Stimulated activated CD4-positive, alpha-beta T cell treated with anti-CD3 and anti-CD28 coated beads, Interleukin-2, amount 100 ng/mL, for 4 hours (primary cell): ENCODE data around the gene MMP10.
"Not testable (repeated sequence)": the region's sequence is repeated elsewhere in the genome, so short reads cannot be mapped to it uniquely, and the experiment has no call there.

Experiments
- DNase-seq: peaks from one replicate; pipeline ENCODE4 v3.0.0-alpha.2; 2020; ENCODE audit warnings: low read depth

The MMP10 gene

DNA sequence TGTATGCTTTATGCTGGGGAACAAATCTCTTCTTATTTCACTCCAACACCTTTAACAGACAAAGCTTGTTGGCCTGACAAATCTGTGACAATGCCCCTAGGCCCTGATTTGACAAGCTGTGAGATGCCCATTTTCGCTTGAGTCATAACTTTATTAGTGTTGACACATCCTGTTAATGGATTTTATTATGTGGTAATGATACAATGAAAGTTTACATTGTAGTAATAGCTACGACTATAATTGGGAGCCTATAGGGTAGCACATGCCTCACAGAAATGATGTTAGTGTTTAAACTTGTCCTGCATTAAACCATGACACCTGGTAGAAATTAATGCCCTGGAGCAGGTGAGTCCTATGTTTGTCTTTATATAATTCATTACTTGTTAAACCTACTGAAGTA lies 3.3 kb upstream of the MMP10 start:
- DNase-seq = no peak

DNA sequence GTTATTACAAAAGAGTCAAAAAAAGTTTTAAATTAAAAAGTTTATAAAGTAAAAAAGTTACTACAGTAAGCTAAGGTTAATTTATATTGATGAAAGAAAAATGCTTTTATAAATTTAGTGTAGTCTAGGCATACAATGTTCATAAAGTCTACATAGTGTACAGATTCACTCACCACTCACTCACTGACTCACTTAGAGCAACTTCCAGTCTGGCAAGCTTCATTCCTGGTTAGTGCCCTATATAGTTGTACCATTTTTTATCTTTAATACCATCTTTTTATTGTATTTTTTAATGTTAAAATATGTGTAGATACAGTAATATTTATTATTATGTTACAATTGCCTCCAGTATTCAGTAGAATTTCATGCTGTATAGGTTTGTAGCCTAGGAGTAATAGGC lies 2.6 kb upstream of the MMP10 start:
- DNase-seq = no peak

DNA sequence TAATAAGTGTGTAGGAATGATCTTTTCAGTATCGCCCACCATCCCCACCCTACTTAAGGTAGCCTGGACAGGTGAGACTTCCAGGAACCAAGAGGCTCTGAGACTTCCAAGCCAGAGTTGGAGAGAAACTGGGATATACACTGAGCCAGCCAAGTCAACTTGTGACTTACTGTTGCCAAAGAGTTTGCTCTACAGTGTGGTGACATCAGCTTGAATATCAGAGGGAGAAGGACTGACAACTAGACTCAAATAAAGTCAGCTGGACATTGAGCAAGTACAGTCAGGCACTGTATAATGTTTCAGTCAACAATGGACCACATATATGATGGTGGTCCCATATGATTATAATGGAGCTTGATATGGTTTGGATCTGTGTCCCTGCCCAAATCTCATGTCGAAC lies 1.2 kb upstream of the MMP10 start:
- no peak for DNase-seq

DNA sequence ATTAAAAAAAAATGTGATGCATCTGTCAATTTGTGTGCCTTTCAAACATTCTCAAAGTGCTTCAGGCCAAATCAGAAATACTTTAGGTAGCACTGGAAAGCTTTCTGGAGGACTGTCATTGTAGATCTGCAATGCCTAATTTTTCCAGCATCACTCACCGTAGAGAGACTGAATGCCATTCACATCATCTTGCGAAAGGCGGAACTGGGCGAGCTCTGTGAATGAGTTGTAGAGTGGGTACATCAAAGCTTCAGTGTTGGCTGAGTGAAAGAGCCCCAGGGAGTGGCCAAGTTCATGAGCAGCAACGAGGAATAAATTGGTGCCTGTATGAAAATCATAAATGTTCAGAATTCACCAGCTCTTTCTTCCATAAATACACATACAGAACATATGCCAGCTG lies 4.0 kb downstream of the MMP10 start:
- DNase-seq = no peak

DNA sequence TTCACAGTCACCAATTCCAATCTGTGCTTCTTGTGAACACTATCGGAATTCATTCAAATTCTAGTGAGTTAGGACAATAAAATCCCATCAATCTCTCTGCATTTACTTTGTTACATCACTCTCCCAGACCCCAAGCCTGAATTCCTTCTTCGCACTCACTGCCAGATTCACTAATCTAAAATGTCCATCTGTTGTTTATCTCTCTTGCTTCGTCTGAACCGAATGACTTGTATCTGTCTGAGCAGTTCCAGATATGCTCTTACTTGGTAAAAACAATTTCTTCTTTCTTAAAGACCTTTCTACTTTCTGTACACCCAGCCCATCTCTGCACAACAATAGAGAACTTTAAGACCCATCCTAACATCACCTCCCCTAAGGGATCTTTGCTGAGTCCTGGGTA lies 7.0 kb downstream of the MMP10 start:
- DNase-seq = no peak

DNA sequence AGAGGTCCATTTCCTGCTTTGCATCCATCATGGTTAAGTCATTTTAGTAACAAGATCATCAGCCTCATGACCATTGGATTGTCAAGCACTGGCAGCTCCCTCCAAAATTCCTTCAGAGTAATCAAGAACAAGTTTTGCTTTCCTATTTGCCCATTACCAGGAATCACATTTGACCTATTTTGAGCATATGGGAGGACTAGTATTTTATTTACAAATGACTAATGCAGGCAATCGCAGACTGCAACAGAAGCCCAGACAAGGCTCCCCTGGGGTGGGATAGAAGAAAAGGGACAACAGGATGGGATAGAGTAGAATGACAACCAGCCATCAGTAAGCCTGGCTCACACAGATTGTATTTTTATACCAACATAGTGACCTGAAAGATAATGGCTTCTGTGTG lies 9.1 kb downstream of the MMP10 start:
- no peak for DNase-seq

DNA sequence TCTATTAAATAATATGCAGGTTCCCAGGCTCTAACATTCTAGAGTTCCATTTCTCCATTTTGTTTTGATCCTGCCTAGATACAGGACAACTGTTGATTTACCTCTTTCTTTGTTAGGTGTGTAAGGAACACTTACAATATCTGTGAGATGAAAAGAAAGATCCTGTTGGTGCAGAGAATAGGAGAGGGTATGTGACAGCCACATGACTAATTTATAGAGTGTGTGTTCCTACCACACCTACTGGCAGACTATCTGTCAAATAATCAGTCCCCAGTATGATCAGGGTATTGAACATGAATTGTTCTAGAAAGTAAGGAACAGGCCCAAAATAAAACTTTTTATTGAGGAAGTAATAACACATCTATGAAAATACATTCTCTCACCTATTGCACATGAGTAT lies 10.2 kb downstream of the MMP10 start:
- DNase-seq = no peak

DNA sequence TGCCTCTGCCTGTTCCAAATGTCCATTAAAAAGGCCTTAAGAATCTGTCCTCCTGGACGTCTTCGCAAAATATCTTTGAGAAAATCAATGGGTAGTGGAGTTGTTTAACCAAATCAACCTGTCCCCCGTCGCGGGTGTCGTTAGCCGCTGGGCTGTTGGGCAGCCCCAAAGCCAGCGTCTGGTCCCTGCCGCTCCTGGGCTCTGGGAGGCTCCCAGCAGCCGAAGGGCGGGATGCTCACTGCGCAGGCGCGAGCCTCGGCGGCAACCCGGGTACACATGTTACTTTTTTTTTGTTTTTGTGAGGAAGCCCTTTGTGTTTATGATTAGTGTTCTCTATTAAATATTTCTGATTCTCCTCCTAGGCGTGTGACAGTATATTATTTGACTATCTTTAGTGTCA lies 12.6 kb downstream of the MMP10 start:
- no peak for DNase-seq

DNA sequence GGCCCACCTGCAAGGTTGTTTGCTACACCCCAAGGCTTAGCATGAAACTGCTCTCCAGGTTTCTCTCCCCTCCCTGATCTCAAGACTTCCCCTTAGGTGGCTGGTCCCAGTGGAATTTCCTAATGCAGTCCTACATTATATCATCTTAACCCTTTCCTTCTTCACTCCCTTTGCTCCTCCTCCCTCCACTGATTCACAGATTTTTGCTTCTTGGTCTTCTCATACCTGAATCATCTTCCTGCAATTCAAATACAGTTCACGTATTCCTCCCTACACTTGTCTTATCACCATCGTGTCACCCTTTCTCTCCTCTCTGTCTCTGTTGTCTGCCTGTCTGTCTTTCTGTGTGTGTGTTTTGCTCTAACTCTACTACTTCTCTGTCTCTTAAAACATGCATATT lies 17.0 kb downstream of the MMP10 start:
- no peak for DNase-seq

DNA sequence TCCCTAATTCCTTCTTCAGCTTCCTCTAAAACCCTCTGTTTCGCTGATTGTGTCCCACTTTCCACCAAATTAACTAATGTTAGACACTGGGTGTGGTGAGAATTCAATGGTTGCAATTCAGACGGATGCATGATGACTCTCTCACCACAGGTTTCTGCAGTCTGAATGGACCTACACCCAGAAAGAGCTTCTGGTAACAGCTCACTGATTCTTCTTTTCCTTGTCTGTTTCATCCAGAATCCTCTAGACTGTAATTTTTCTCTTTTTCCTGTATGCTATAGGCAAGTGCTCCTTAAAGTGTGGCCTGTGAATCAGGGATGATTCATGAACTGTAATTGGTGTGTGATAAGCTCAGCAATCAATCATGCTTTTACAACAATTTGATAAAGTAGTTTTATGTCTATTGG lies 18.1 kb downstream of the MMP10 start:
- no peak for DNase-seq

DNA sequence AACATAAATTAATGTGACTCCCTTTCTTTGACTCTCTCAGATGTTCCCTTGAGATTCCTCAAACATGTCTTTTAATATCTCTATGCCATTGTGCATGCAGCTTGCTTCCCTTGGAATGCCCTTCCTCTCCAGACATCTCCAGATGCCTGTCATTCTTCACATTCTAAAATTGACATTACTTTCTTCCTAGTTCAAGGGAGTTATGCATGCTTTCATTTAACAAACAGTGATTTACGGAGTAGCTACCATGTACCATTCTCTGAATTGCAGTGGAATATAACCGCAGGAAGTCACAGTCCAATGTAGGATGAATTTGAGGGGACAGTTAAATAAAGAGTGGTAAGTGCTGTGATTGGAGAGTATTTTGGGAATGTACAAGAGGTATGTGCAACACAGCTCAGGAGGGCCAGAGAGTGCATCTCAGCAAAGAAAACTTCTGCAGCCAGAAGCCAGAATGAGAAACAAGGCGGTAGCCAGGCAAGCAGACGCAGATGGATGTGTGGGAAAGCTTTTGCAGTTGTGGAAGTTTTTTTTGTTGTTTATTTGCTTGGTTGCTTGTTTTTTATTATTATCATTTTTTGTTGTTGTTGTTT lies 18.7 kb downstream of the MMP10 start:
- no peak for DNase-seq

DNA sequence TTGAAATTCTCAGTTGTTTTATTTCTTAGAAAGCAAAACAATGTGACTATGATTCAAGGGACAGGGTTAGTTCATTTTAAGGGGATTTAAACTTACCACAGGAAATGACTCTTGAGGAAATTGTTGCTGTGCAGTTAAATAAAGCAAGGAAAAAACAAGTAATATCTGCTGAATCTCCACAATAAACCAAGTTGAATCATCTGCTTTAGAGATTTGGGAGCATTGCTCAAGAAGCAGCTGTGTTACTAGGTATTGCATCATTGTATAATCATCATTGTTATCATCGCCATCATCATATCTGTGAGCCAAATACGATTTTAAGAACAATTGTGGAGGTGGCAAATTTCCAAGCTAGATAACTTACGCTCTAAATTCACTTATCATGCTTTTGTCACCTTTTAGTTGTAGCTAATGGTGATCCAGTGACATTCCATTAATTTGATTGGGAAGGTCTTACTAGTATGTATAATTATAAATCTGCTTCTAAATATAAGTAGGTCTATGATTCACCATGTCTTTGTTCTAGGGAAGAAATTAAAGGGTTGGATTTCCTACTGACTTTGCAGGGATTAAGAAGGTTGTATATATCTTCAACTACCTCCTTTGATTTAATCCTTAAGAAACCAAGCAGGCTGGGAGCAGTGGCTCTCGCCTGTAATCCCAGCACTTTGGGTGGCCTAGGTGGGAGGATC lies 19.9 kb downstream of the MMP10 start:
- no peak for DNase-seq

DNA sequence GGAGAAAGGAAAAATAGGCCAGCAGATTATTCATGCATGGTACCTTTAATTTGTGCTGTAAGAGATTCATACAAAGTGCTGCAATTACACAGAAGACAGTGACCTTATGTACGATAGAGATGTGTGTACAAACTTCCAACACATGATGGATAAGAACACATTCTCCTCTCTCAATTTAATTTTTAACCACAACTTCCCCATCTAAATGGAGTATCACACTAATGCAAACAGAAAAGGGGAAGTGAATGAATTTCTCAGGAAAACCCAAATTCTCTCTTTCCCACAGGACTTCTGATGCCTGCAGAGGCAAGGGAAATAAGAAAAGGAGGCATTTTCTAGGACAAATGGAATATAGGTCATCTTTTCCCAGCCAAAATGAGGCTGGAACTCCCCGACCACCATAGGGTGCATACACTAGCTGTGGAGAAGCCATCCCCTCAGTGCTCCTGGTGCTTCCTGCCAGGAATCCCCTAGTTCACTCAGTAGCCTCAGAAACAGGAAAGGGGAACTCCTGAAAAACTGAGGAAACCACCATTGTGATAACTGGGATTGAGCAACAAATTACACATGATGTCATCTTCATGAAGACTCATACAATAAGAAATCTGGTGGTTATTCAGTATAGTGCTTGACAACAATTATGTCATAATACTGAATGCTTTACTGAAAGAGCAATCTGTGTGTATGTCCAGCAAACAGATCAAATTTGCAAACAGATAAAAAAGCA lies 22.4 kb downstream of the MMP10 start:
- DNase-seq = no peak

DNA sequence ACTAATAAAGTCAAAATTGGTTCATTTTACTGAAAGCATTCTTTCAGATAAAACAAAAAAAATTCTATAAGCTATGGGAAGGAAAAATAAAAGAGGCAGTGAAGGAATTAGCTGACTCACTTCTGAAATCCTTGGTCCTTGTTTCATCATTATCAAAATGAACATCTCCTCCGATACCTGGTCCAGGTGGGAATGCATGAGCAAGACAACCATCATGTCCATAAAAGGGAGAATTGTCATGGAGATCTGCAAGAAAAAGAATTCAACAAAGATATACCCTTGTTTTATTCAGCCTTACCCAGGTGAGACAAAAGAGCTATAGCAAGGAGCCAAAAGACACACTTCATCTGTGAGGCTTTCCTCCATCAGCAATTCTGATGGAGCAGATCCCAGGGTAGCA lies 27.2 kb downstream of the MMP10 start:
- no peak for DNase-seq

DNA sequence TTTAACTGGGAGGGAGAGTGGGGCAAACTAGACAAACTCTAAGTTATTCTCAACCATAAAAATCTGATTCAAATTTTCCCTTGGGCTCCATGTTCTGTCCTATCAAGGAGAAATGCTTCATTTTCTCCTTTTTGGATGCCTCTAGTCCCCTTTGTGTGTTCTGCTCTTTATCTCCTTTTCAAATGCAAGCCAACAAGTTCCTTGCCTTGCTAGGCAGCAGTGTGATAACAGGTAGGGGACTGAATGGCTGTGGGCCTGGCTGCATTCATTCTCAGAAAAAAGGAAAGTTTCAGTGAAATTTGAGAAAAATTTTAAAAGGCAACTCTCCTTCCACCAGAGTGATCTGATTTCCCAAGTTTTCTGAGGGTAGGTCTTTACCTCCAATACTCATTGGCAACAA lies 28.8 kb downstream of the MMP10 start:
- no peak for DNase-seq

DNA sequence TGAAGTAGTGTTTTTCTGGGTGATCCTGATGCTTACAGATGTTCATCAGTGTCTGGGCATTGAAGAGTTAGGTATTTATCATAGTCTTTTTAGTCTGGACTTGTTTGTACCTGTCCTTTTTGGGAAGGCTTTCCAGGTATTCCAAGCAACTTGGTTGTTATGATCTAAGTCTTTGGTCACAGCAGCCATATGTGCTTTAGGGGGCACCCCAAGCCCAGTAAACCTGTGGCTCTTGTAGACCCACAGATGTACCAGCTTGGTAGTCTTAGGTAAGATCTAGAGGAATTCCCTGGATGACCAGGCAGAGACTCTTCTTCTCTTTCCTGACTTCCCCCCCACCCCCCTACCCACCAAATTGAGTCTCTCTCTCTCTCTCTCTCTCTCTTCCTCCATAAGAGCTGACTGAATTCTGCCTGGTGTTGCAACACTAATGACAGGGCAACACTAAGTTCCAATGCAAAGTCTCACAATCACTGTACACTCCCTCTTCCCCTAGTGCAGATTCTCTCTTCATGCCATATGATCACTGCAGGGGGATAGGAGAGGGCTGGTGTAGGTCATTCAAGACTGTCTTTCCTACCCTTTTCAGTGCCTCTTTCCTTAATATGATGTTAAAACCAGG lies 31.2 kb downstream of the MMP10 start:
- DNase-seq = no peak

DNA sequence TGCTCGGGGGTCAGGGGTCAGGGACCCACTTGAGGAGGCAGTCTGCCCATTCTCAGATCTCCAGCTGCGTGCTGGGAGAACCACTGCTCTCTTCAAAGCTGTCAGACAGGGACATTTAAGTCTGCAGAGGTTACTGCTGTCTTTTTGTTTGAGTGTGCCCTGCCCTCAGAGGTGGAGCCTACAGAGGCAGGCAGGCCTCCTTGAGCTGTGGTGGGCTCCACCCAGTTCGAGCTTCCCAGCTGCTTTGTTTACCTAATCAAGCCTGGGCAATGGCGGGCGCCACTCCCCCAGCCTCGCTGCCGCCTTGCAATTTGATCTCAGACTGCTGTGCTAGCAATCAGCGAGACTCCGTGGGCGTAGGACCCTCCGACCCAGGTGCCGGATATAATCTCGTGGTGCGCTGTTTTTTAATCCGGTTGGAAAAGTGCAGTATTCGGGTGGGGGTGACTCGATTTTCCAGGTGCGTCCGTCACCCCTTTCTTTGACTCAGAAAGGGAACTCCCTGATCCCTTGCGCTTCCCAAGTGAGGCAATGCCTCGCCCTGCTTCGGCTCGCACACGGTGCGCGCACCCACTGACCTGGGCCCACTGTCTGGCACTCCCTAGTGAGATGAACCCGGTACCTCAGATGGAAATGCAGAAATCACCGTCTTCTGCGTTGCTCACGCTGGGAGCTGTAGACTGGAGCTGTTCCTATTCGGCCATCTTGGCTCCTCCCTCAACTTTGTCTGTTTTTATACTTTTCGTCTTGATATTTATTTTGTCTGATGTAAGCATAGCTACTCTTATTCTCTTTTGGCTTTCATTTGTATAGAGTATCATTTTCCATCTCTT lies 33.5 kb downstream of the MMP10 start:
- not testable (repeated sequence) for DNase-seq

DNA sequence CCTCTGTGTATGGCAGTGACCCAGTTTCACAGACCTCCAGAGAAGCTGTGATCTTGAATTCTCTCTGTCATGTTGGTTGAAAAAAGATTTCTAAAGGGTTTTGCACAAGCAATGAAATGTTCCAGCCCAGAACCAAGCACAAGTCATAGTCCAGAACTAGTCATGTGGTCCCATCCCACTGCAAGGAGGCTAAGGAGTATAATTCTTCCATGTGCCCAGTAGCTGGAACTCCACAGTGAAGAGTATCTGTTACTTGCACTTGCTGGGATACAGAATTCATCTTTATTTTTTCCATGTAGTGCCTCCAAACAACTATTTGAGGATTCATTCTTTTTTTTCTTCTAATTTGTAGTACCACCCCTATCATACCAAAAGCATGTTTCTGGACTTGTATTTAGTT lies 45.8 kb downstream of the MMP10 start:
- no peak for DNase-seq

DNA sequence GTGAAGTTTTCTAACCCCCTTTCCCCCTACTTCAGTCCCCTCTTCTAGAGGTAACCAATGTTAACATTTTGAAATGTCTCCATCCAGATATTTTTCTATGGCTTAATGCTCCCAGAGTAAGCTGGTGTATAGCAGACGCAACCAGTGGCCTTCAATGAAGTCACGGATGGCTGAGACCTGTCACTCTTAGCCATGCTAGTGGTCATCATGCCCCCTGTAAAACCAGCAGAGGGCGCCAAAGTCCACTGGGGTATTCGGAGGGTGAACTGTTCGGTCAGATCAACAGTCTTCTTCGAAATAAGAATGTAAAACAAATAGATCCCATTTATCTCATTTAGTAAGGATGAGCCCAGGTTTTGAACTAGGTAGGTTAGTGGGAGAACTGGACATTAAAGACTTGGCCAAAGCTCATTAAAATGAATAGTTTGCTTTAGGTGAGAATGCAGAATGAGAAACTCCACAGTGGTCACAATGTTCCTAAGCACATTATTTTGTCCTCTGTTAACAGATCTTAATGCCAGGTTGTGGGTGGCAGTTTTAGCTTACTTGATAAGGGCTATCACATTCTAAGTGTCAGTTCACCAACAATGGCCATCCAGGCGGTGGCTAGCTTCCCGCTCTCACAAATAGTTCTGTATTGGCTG lies 47.1 kb downstream of the MMP10 start:
- peak; percentile 6 for DNase-seq

DNA sequence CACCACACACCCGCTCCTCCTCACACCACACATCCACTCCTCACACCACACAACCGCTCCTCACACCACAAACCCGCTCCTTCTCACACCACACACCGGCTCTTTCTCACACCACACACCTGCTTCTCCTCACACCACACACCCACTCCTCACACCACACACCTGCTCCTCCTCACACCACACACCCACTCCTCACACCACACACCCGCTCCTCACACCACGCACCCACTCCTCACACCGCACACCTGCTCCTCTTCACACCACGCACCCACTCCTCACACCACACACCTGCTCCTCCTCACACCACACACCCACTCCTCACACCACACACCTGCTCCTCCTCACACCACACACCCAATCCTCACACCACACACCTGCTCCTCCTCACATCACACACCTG lies 49.5 kb downstream of the MMP10 start:
- DNase-seq = not testable (repeated sequence)
